HEK293 (cell line): ENCODE results near the gene KLHL28.

Source experiments
- CTCF ChIA-PET: fragments of 350-600 bp; formaldehyde crosslinking; extraction: SDS; loops from one replicate; lab custom pipeline; 2021; ENCODE audit warnings: antibody characterized with exemption; lab: Yijun Ruan, JAX
- POLR2A ChIA-PET: fragments of 300-600 bp; formaldehyde crosslinking; extraction: SDS; loops from one replicate; lab custom pipeline; 2020; ENCODE audit warnings: antibody characterized with exemption, inconsistent platforms; lab: Yijun Ruan, JAX
- H3K27ac ChIP-seq: fragments of 200-500 bp; sonication (Bioruptor generic); 2 replicates; pipeline ENCODE4 v1.5.1; 2014; ENCODE audit warnings: low read depth, low read length, control low read depth, inconsistent platforms; ENCODE audit errors: extremely low read depth
- H3K36me3 ChIP-seq, 2 experiments: fragments of 200-500 bp in 1 of 2; sonication (Bioruptor generic) in 1 of 2; 1 replicate in 1 of 2; 2 replicates in 1 of 2; pipeline ENCODE4 v1.5.1; 2014 to 2017; ENCODE audit warnings: inconsistent platforms in 2 of 2, low read length in 2 of 2; ENCODE audit not compliant: control insufficient read depth in 2 of 2, insufficient read depth in 1 of 2
- H3K4me1 ChIP-seq: fragments of 200-500 bp; sonication (Bioruptor generic); 2 replicates; pipeline ENCODE4 v1.5.1; 2014; ENCODE audit warnings: mild to moderate bottlenecking, low read length, inconsistent platforms; ENCODE audit not compliant: control insufficient read depth, insufficient read depth
- H3K4me3 ChIP-seq: 2 replicates; pipeline ENCODE4 v1.5.1; 2011; ENCODE audit warnings: low read depth, mild to moderate bottlenecking, control low read depth, low read length, moderate library complexity
- H3K9me3 ChIP-seq: fragments of 200-500 bp; sonication (Bioruptor generic); 2 replicates; pipeline ENCODE4 v1.5.1; 2014; ENCODE audit warnings: low read depth, low read length, inconsistent platforms; ENCODE audit not compliant: control insufficient read depth, insufficient read depth
- AEBP2 ChIP-seq: fragments of 450-650 bp; formaldehyde crosslinking; IDR thresholded peaks from 2 replicates; pipeline ENCODE4 v1.5.1; 2016; ENCODE audit warnings: missing biosample characterization, missing genetic modification characterization, borderline replicate concordance
- KLF7 ChIP-seq: fragments of 450-650 bp; formaldehyde crosslinking; IDR thresholded peaks from 2 replicates; pipeline ENCODE4 v1.5.1; 2016; ENCODE audit warnings: missing biosample characterization, missing genetic modification characterization, borderline replicate concordance
- MZF1 ChIP-seq: fragments of 450-650 bp; formaldehyde crosslinking; IDR thresholded peaks from 2 replicates; pipeline ENCODE4 v1.5.1; 2017; ENCODE audit warnings: missing biosample characterization, missing genetic modification characterization, borderline replicate concordance
- OSR2 ChIP-seq: fragments of 450-650 bp; formaldehyde crosslinking; IDR thresholded peaks from 2 replicates; pipeline ENCODE4 v1.5.1; 2016; ENCODE audit warnings: missing biosample characterization, missing genetic modification characterization
- PRDM4 ChIP-seq: fragments of 450-650 bp; formaldehyde crosslinking; IDR thresholded peaks from 2 replicates; pipeline ENCODE4 v1.5.1; 2017; ENCODE audit warnings: missing biosample characterization, missing genetic modification characterization
- ZBTB10 ChIP-seq: fragments of 450-650 bp; formaldehyde crosslinking; IDR thresholded peaks from 2 replicates; pipeline ENCODE4 v1.5.1; 2016; ENCODE audit warnings: missing biosample characterization, missing genetic modification characterization
- ZBTB26 ChIP-seq: fragments of 450-650 bp; formaldehyde crosslinking; optimal IDR thresholded peaks from 2 replicates; pipeline ENCODE3; 2016; ENCODE audit warnings: missing biosample characterization, mild to moderate bottlenecking, missing genetic modification characterization
- ZFHX2 ChIP-seq: fragments of 450-650 bp; formaldehyde crosslinking; conservative IDR thresholded peaks from 2 replicates; pipeline ENCODE4 v1.5.1; 2016; ENCODE audit warnings: missing biosample characterization, missing genetic modification characterization
- ZIC2 ChIP-seq: fragments of 450-650 bp; formaldehyde crosslinking; IDR thresholded peaks from 2 replicates; pipeline ENCODE4 v1.5.1; 2016; ENCODE audit warnings: missing biosample characterization, missing genetic modification characterization
- ZNF280C ChIP-seq: fragments of 450-650 bp; formaldehyde crosslinking; IDR thresholded peaks from 2 replicates; pipeline ENCODE4 v1.5.1; 2016; ENCODE audit warnings: missing biosample characterization, missing genetic modification characterization
- ZNF473 ChIP-seq: fragments of 450-650 bp; formaldehyde crosslinking; IDR thresholded peaks from 2 replicates; pipeline ENCODE4 v1.5.1; 2017; ENCODE audit warnings: missing biosample characterization, missing genetic modification characterization
- ZNF48 ChIP-seq: fragments of 450-650 bp; formaldehyde crosslinking; IDR thresholded peaks from 2 replicates; pipeline ENCODE4 v1.5.1; 2016; ENCODE audit warnings: missing biosample characterization, missing genetic modification characterization
- ZNF488 ChIP-seq: fragments of 450-650 bp; formaldehyde crosslinking; IDR thresholded peaks from 2 replicates; pipeline ENCODE4 v1.5.1; 2016; ENCODE audit warnings: missing biosample characterization, missing genetic modification characterization
- ZNF513 ChIP-seq: fragments of 450-650 bp; IDR thresholded peaks from 2 replicates; pipeline ENCODE4 v1.5.1; 2018; ENCODE audit warnings: missing biosample characterization, missing genetic modification characterization
- ZNF548 ChIP-seq: fragments of 450-650 bp; formaldehyde crosslinking; IDR thresholded peaks from 2 replicates; pipeline ENCODE4 v1.5.1; 2016; ENCODE audit warnings: missing biosample characterization, missing genetic modification characterization
- ZNF555 ChIP-seq: fragments of 450-650 bp; formaldehyde crosslinking; conservative IDR thresholded peaks from 2 replicates; pipeline ENCODE4 v1.5.1; 2017; ENCODE audit warnings: missing biosample characterization, mild to moderate bottlenecking, missing genetic modification characterization, inconsistent platforms
- ZNF561 ChIP-seq: fragments of 450-650 bp; IDR thresholded peaks from 2 replicates; pipeline ENCODE4 v1.5.1; 2018; ENCODE audit warnings: missing biosample characterization, missing genetic modification characterization, borderline replicate concordance
- ZNF624 ChIP-seq: fragments of 450-650 bp; formaldehyde crosslinking; IDR thresholded peaks from 2 replicates; pipeline ENCODE4 v1.5.1; 2017; ENCODE audit warnings: missing biosample characterization, missing genetic modification characterization
- ZNF654 ChIP-seq: fragments of 450-650 bp; formaldehyde crosslinking; IDR thresholded peaks from 2 replicates; pipeline ENCODE4 v1.5.1; 2016; ENCODE audit warnings: low read depth, missing biosample characterization, missing genetic modification characterization
- ZNF660 ChIP-seq: fragments of 450-650 bp; IDR thresholded peaks from 2 replicates; pipeline ENCODE4 v1.5.1; 2018; ENCODE audit warnings: missing biosample characterization, mild to moderate bottlenecking, missing genetic modification characterization
- ZNF664 ChIP-seq: fragments of 450-650 bp; formaldehyde crosslinking; IDR thresholded peaks from 2 replicates; pipeline ENCODE4 v1.5.1; 2016; ENCODE audit warnings: missing biosample characterization, missing genetic modification characterization
- ZNF707 ChIP-seq: fragments of 450-650 bp; formaldehyde crosslinking; IDR thresholded peaks from 2 replicates; pipeline ENCODE4 v1.5.1; 2016; ENCODE audit warnings: missing biosample characterization, missing genetic modification characterization
- ZNF76 ChIP-seq: fragments of 450-650 bp; formaldehyde crosslinking; IDR thresholded peaks from 2 replicates; pipeline ENCODE4; 2016; ENCODE audit warnings: low read depth, missing biosample characterization, missing genetic modification characterization, borderline replicate concordance
- ZNF776 ChIP-seq: fragments of 450-650 bp; formaldehyde crosslinking; IDR thresholded peaks from 2 replicates; pipeline ENCODE4 v1.5.0; 2017; ENCODE audit warnings: missing biosample characterization, missing genetic modification characterization, borderline replicate concordance

Gene KLHL28

GRCh38 chr14:44940944-44941343, 20.8 kb downstream of the KLHL28 start (continued):
- TF ChIP-seq AEBP2 (tag by site-specific recombination) (no peak), ZNF624 (tag by site-specific recombination) (no peak), ZNF280C (tag by site-specific recombination) (no peak)

GRCh38 chr14:44940211-44940610, 21.5 kb downstream of the KLHL28 start:
- peaks cover 11 to 47% of the 10 kb centered on the region in 2 experiments for H3K36me3 ChIP-seq

GRCh38 chr14:44937547-44937946, 24.2 kb downstream of the KLHL28 start:
- Histone ChIP-seq H3K9me3 (no peaks in the 10 kb centered on the region), H3K36me3 (peaks cover 3 to 42% of the 10 kb centered on the region in 2 experiments), H3K27ac (no peak overlapping the region), H3K4me1 (no peaks in the 10 kb centered on the region), H3K4me3 (no peak overlapping the region)
- ChIA-PET POLR2A (no interaction called here), CTCF (no interaction called here)
- TF ChIP-seq ZFHX2 = no peak
- TF ChIP-seq PRDM4 = no peak
- TF ChIP-seq ZNF513 (tag by site-specific recombination) = no peak
- TF ChIP-seq ZNF76 (tag by site-specific recombination) = no peak
- no peak for TF ChIP-seq ZNF664 (tag by site-specific recombination)
- TF ChIP-seq ZNF707 (tag by site-specific recombination) = no peak
- no peak for TF ChIP-seq ZNF488 (tag by site-specific recombination)
- no peak for TF ChIP-seq ZBTB26 (tag by site-specific recombination)
- TF ChIP-seq ZNF548 (tag by site-specific recombination) = no peak
- no peak for TF ChIP-seq KLF7

More at GRCh38 chr14:44940211-44940610, 21.5 kb downstream of the KLHL28 start:
- Histone ChIP-seq H3K4me3 (no peak overlapping the region), H3K4me1 (no peaks in the 10 kb centered on the region), H3K9me3 (no peaks in the 10 kb centered on the region), H3K27ac (no peak overlapping the region)
- TF ChIP-seq ZNF555 (tag by site-specific recombination) = no peak
- no peak for TF ChIP-seq OSR2 (tag by site-specific recombination)
- no peak for TF ChIP-seq ZNF473
- TF ChIP-seq ZNF561 (tag by site-specific recombination) = no peak
- no peak for TF ChIP-seq MZF1 (tag by site-specific recombination)
- no peak for TF ChIP-seq ZNF654
- TF ChIP-seq ZNF48 (tag by site-specific recombination) = no peak
- no peak for TF ChIP-seq ZBTB10 (tag by site-specific recombination)
- TF ChIP-seq ZNF660 = no peak
- no peak for TF ChIP-seq ZIC2 (tag by site-specific recombination)
- TF ChIP-seq ZNF776 (tag by site-specific recombination) = no peak
- ChIA-PET CTCF (no interaction called here), POLR2A (no interaction called here)
